BE2C (cell line): ENCODE data around the gene NOSIP.

ENCODE experiments used
- DNase-seq: peaks from one replicate; pipeline ENCODE4 v3.0.0-alpha.2; 2020
- H3K27me3 ChIP-seq: fragments of 250-450 bp; sonication (Bioruptor Pico); 2 replicates; pipeline ENCODE4 v1.5.1; 2020; ENCODE audit warnings: mild to moderate bottlenecking
- H3K36me3 ChIP-seq: fragments of 250-450 bp; sonication (Bioruptor Pico); 2 replicates; pipeline ENCODE4 v1.5.1; 2020; ENCODE audit warnings: mild to moderate bottlenecking
- H3K4me1 ChIP-seq: fragments of 250-450 bp; sonication (Bioruptor Pico); 2 replicates; pipeline ENCODE4 v1.5.1; 2020
- H3K4me3 ChIP-seq: 2 replicates; pipeline ENCODE4 v1.5.1; 2011; ENCODE audit warnings: low read depth, low read length
- H3K9me3 ChIP-seq: fragments of 250-450 bp; sonication (Bioruptor Pico); 2 replicates; pipeline ENCODE4 v1.5.1; 2020
- TF ChIP-seq, protein P1 (sequence below): IDR thresholded peaks from 2 replicates; pipeline ENCODE4 v1.5.1; 2012; ENCODE audit warnings: mild to moderate bottlenecking, low read depth, low read length

The NOSIP gene

DNA sequence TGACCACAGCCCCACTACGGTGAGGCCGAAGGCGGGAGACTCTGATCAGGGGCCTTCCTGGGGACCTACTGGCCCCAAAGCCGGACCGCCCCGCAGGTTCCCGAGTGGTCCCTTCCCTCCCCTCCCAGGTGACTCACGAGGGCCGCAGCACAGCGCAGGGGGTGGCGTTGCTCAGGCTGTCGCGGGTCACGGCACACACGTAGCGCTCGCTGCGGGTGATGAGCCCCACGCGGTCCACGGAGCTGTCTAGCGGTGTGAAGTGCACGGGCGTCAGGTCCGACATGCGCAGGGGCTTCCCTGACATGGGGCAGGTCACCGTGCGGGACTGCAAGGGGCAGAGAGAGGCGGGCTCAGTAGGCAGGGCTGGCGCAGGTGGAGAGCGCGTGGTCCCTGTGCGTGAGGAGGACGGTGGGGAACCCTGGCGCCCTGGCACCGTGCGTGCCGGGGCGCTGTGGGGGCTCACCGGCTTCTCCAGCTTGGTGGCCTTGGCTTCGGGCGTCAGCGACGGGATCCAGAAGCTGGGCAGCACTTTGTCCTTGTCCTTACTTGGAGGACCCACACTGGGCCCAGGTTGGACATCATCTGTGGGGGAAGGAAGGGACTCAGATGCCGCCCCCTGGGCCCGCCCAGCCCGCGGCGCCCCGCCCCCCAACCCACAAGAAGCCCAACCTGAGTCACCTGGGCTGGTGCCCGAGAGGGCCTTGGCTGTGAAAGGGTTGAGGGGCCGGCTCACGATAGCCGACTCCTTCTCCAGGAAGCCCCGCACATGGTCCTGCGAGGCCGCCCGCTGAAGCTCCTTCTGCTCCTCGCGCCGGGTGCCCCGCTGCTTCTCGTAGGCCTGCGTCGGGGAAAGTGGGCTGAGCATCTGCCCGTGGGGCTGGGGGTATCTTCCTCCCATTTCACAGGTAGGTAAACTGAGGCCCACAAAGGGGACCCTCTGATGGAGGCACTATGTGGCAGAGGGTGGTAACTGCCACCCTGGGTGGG, 23.7 kb downstream of the NOSIP start:
- DNase-seq, result no peak
- TF ChIP-seq, protein P1, sequence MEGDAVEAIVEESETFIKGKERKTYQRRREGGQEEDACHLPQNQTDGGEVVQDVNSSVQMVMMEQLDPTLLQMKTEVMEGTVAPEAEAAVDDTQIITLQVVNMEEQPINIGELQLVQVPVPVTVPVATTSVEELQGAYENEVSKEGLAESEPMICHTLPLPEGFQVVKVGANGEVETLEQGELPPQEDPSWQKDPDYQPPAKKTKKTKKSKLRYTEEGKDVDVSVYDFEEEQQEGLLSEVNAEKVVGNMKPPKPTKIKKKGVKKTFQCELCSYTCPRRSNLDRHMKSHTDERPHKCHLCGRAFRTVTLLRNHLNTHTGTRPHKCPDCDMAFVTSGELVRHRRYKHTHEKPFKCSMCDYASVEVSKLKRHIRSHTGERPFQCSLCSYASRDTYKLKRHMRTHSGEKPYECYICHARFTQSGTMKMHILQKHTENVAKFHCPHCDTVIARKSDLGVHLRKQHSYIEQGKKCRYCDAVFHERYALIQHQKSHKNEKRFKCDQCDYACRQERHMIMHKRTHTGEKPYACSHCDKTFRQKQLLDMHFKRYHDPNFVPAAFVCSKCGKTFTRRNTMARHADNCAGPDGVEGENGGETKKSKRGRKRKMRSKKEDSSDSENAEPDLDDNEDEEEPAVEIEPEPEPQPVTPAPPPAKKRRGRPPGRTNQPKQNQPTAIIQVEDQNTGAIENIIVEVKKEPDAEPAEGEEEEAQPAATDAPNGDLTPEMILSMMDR, result no peak
- Histone ChIP-seq H3K4me3 (no peak overlapping the region), H3K36me3 (peaks cover 29% of the 10 kb centered on the region), H3K4me1 (peaks cover 3% of the 10 kb centered on the region; the same call in 1 of the 2 replicates), H3K27me3 (no peaks in the 10 kb centered on the region), H3K9me3 (peaks cover 4% of the 10 kb centered on the region; the same call in 1 of the 2 replicates)

DNA sequence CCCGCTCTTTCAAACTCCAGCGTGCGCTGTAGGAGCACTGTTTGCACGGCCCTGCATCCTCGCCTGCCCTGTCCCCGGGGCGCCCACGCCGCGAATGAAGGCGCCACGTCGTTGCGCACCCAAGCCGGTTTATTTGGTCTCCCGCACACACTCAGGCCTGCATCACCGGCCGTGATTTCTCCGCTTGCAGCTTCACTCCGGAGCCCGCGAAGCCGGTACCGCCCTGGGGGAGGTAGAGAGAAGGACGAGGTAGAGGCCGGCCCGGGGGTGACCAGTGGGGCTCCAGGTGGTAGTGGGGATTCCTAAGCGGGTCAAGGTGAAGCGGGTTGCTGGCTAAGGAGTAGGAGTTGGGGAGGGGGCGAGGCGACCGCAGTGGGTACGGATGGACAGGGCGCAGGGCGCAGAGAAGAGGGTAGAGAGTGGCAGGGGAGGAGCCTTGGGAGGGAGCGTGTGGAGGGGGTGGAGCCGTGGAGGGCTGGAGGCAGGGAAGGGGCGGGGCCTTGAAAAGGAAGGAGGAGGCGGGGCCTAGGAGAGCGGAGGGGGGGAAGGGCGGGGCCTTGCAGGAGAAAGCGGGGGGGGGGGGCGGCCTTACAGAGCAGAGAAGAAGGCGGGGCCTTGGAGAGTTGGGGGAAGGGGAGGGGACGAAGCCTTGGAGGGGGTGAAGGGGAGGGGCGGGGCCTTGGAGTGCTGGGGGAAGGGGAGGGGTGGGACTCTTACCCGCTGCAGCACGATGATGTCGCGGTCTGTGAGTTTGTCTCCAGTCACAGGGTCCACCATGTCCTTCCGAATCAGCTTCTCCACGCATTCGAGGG, 24.6 kb downstream of the NOSIP start:
- Histone ChIP-seq H3K27me3 (no peaks in the 10 kb centered on the region), H3K9me3 (peaks cover 4% of the 10 kb centered on the region; the same call in 1 of the 2 replicates), H3K4me3 (no peak overlapping the region), H3K4me1 (peaks cover 3% of the 10 kb centered on the region; the same call in 1 of the 2 replicates), H3K36me3 (peaks cover 29% of the 10 kb centered on the region)
- TF ChIP-seq, protein P1, result no peak
- DNase-seq, result peak; percentile 74

DNA sequence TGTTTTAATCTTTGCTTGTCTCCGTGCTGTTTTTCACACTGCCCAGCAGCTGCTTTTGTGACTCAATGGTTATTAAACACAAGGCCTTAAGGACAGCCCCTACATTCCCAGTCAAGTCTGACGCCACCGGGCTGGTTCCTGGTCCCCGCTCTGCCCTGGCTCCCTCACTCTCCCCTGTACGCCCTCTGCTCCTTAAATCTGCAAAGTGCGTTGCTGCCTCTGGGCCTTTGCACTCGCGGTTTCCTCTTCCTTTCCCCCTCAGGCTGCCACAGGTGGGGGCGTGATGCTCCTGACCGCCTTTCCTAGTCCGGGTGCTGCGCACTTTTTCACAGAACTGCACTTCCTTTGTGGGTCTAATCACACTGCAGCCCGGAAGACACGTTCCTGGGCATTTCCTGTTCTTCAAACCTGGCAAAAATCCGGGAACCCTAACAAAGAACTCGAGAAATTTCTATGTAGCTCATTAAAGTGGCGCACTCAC, 25.6 kb downstream of the NOSIP start:
- H3K4me3 ChIP-seq, result no peak overlapping the region
- peaks cover 4% of the 10 kb centered on the region; the same call in 1 of the 2 replicates for H3K9me3 ChIP-seq
- TF ChIP-seq, protein P1, result no peak
- H3K36me3 ChIP-seq, result peaks cover 29% of the 10 kb centered on the region
- H3K27me3 ChIP-seq, result no peaks in the 10 kb centered on the region
- no peaks in the 10 kb centered on the region for H3K4me1 ChIP-seq
- no peak for DNase-seq

DNA sequence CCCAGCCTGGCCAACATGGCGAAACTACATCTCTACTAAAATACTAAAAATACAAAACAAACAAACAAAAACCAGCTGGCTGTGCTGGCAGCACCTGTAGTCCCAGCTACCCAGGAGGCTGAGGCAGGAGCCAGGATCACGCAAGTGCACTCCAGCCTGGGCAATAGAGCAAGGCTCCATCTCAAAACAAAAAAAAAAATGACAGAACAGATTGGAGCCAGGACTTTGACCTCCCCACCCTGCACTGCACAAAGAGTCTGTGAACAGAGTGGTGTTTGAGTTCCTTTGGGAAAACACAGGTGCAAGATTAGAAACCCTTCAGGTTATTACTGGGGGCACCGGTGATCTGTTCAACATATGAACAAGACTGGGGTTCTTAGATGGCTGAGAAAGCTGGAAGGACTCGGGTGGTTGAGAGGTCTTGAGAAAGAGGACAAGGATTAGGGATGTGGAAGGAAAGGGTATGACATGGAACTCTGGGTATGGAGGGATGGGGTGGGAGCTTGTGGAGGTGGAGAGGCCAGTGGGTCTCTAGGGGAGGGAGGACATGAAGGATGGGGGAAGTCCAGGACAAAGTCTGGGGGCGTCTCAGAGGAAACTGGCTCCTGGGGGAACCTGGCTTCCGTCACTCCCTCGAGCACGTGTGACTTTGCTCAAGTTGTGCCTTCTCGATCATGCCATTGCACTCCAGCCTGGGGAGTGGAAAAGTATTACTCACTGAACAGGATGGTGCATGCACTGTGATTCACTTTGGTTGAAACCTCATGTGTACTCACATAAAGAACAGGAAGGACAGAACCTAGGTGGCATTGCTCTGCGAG, 26.7 kb downstream of the NOSIP start:
- H3K4me1 ChIP-seq, result no peaks in the 10 kb centered on the region
- H3K4me3 ChIP-seq, result no peak overlapping the region
- TF ChIP-seq, protein P1, result no peak
- H3K9me3 ChIP-seq, result peaks cover 4% of the 10 kb centered on the region; the same call in 1 of the 2 replicates
- no peaks in the 10 kb centered on the region for H3K27me3 ChIP-seq
- no peak for DNase-seq
- peaks cover 25% of the 10 kb centered on the region for H3K36me3 ChIP-seq

DNA sequence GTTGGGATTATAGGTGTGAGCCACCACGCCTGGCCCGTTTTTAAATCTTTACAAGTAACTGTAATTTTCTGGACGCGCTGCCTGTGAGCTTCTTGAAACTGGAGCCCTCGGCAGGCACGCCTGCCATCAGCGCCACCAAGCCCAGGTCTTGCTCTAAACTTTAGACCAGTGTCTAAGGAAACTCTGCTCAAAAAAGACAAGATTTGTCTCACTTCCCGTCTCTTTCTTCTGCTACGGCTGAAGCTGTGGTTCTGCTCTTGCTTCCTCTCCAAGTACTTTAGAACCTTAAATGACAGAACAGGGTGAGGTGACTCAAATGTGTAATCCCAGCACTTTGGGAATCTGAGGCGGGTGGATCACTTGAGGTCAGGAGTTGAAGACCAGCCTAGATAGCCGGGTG, 27.6 kb downstream of the NOSIP start:
- H3K4me3 ChIP-seq, result no peak overlapping the region
- peaks cover 20% of the 10 kb centered on the region for H3K36me3 ChIP-seq
- peaks cover 4% of the 10 kb centered on the region; the same call in 1 of the 2 replicates for H3K9me3 ChIP-seq
- TF ChIP-seq, protein P1, result no peak
- no peak for DNase-seq
- no peaks in the 10 kb centered on the region for H3K4me1 ChIP-seq
- no peaks in the 10 kb centered on the region for H3K27me3 ChIP-seq
